Liver (tissue), 9 donors: ENCODE data around the gene TRIM23. TPM values are rescaled to one million over a fixed set of nuclear protein-coding genes. Genes with fewer than 3 reads are reported as not detected.
"Not testable (repeated sequence)": the region's sequence is repeated elsewhere in the genome, so short reads cannot be mapped to it uniquely, and the experiment has no call there.

ENCODE experiments used
- DNase-seq: peaks from one replicate; pipeline ENCODE4 v3.0.0-alpha.2; 2017; ENCODE audit warnings: low spot score
- H3K27ac ChIP-seq, 2 donors: one replicate each; pipeline ENCODE4 v1.7.0; 2013; ENCODE audit warnings: inconsistent platforms in 2 of 2, low read length in 2 of 2, control low read depth in 1 of 2, low read depth in 1 of 2, mild to moderate bottlenecking in 1 of 2
- H3K27me3 ChIP-seq, 4 donors: one replicate each; pipeline versions ENCODE4 v1.6.1 to v1.7.0; 2013; ENCODE audit warnings: low read length in 3 of 4, inconsistent platforms in 1 of 4, mild to moderate bottlenecking in 1 of 4, moderate library complexity in 1 of 4; ENCODE audit not compliant: control insufficient read depth in 4 of 4, insufficient read depth in 4 of 4
- H3K36me3 ChIP-seq, 4 donors: one replicate each; pipeline versions ENCODE4 v1.6.1 to v1.7.0; 2013; ENCODE audit warnings: low read length in 3 of 4, mild to moderate bottlenecking in 3 of 4, low read depth in 1 of 4, moderate library complexity in 1 of 4; ENCODE audit not compliant: control insufficient read depth in 4 of 4, insufficient read depth in 3 of 4
- H3K4me1 ChIP-seq, 4 donors: one replicate each; pipeline versions ENCODE4 v1.6.1 to v1.7.0; 2013; ENCODE audit warnings: low read length in 3 of 4, mild to moderate bottlenecking in 3 of 4, moderate library complexity in 1 of 4; ENCODE audit not compliant: control insufficient read depth in 4 of 4, insufficient read depth in 4 of 4
- H3K4me3 ChIP-seq, 3 donors: one replicate each; pipeline versions ENCODE4 v1.6.1 to v1.7.0; 2013; ENCODE audit warnings: low read length in 3 of 3, control low read depth in 1 of 3, low read depth in 1 of 3, mild to moderate bottlenecking in 1 of 3
- H3K9ac ChIP-seq, 2 donors: one replicate each; pipeline ENCODE4 v1.7.0; 2013; ENCODE audit warnings: low read length in 2 of 2, mild to moderate bottlenecking in 2 of 2, moderate library complexity in 2 of 2, control low read depth in 1 of 2, low read depth in 1 of 2
- H3K9me3 ChIP-seq, 4 donors: one replicate each; pipeline versions ENCODE4 v1.6.1 to v1.7.0; 2013; ENCODE audit warnings: low read length in 3 of 4; ENCODE audit not compliant: control insufficient read depth in 4 of 4
- ATF3 ChIP-seq: IDR thresholded peaks from 2 replicates; pipeline ENCODE4 v1.6.1; 2016; ENCODE audit warnings: antibody characterized with exemption
- CTCF ChIP-seq: fragments of 150-350 bp; IDR thresholded peaks from 2 replicates; pipeline ENCODE4 v1.5.1; 2017; ENCODE audit warnings: improper control_type of control experiment, low read depth, low read length; ENCODE audit not compliant: missing input control
- EGR1 ChIP-seq, 2 donors: IDR thresholded peaks; 2 replicates each; pipeline ENCODE4 v1.6.1; 2016 to 2018; ENCODE audit warnings: antibody characterized with exemption in 2 of 2, low read depth in 2 of 2
- FOXA1 ChIP-seq: IDR thresholded peaks from 2 replicates; pipeline ENCODE4 v1.6.1; 2016; ENCODE audit warnings: antibody characterized with exemption
- GABPA ChIP-seq, 2 donors: IDR thresholded peaks in 1 of 2; conservative IDR thresholded peaks in 1 of 2; 2 replicates each; pipeline ENCODE4 v1.6.1; 2016; ENCODE audit warnings: antibody characterized with exemption in 2 of 2, mild to moderate bottlenecking in 1 of 2, moderate library complexity in 1 of 2
- HNF4A ChIP-seq, 2 donors: conservative IDR thresholded peaks; 2 replicates each; pipeline ENCODE4 v1.6.1; 2016; ENCODE audit warnings: antibody characterized with exemption in 2 of 2, mild to moderate bottlenecking in 2 of 2
- JUND ChIP-seq, 2 donors: IDR thresholded peaks; 2 replicates each; pipeline ENCODE4 v1.6.1; 2016; ENCODE audit warnings: antibody characterized with exemption in 2 of 2
- MAX ChIP-seq: IDR thresholded peaks from 2 replicates; pipeline ENCODE4 v1.6.1; 2016; ENCODE audit warnings: antibody characterized with exemption
- NR2F2 ChIP-seq: IDR thresholded peaks from 2 replicates; pipeline ENCODE4 v1.6.1; 2016; ENCODE audit warnings: antibody characterized with exemption
- RAD21 ChIP-seq, 2 donors: IDR thresholded peaks; 2 replicates each; pipeline ENCODE4 v1.6.1; 2016; ENCODE audit warnings: antibody characterized with exemption in 2 of 2, mild to moderate bottlenecking in 2 of 2
- RXRA ChIP-seq, 2 donors: IDR thresholded peaks; 2 replicates each; pipeline ENCODE4 v1.6.1; 2017 to 2018; ENCODE audit warnings: antibody characterized with exemption in 2 of 2, mild to moderate bottlenecking in 1 of 2
- SP1 ChIP-seq: IDR thresholded peaks from 2 replicates; pipeline ENCODE4 v1.6.1; 2018; ENCODE audit warnings: antibody characterized with exemption, mild to moderate bottlenecking
- TAF1 ChIP-seq: conservative IDR thresholded peaks from 2 replicates; pipeline ENCODE4 v1.6.1; 2016; ENCODE audit warnings: antibody characterized with exemption, mild to moderate bottlenecking
- YY1 ChIP-seq: IDR thresholded peaks from 2 replicates; pipeline ENCODE4 v1.6.1; 2016; ENCODE audit warnings: antibody characterized with exemption, mild to moderate bottlenecking
- ZBTB33 ChIP-seq: IDR thresholded peaks from 2 replicates; pipeline ENCODE4 v1.6.1; 2016; ENCODE audit warnings: antibody characterized with exemption
- WGBS: extraction: QIAGEN DNeasy Blood & Tissue Kit; methylation state at CpG from one replicate; pipeline ENCODE4 v1.1.7; 2013; 5-methylcytosine and 5-hydroxymethylcytosine counted together
- polyA plus RNA-seq, 2 donors: library from polyadenylated mRNA; stranded (reverse) in 1 of 2; unstranded in 1 of 2; fragments of 200-250 nt in 1 of 2; fragments of >200 nt in 1 of 2; fragmentation: Nextera tagmentation in 1 of 2; extraction: Ambion mirVana in 1 of 2; gene quantifications; one replicate each; pipeline versions ENCODE4 v1.2.1 to v1.2.3, GENCODE V29; 2013 to 2015
- total RNA-seq, 2 donors: library from RNA; depleted of rRNA; stranded (reverse); fragments of >200 nt; gene quantifications; one replicate each; pipeline ENCODE4 v1.2.3, GENCODE V29; 2014
- donor health status: healthy.
- donor health status: healthy.
- donor health status: healthy.
- donor health status: healthy.
- donor health status: healthy.

TRIM23 gene
- total and polyA plus RNA-seq, 4 donors = 3.1 to 25.0 (median 9.1) TPM

GRCh38 chr5:65624571-65625555 is 730 bp upstream of the TRIM23 start, which contains the start of the genes SHLD3 and TRAPPC13:
Gene SHLD3, plus strand, starts transcription at chr5:65625027. Its CDS starts 4,561 bp downstream, at chr5:65629588.
Gene TRAPPC13, plus strand, starts transcription at chr5:65625027. Its CDS starts 34 bp downstream, at chr5:65625061.
- H3K36me3 ChIP-seq = peaks cover 0 to 7% (median 2%) of the 10 kb centered on the region in 4 donors
- H3K4me3 ChIP-seq = peak within 1 kb of the TSS; percentile 75 to 99 (median 99)
- TF ChIP-seq HNF4A (conservative IDR thresholded peaks at IDR 0.05) = peak in 1 of 2 donors; percentile 35
- peak in 1 of 2 donors; percentile 34 for TF ChIP-seq RXRA (IDR thresholded peaks at IDR 0.05)
- TF ChIP-seq YY1 = peak; percentile 96
- TF ChIP-seq ATF3 = no peak
- TF ChIP-seq JUND (IDR thresholded peaks at IDR 0.05) = peak in 1 of 2 donors; percentile 23
- TF ChIP-seq CTCF = peak; percentile 1
- peak in 1 of 2 donors; percentile 28 for TF ChIP-seq EGR1 (IDR thresholded peaks at IDR 0.05; ENCODE audit: low read depth in 2 of 2)
- peak; percentile 87 to 93 for TF ChIP-seq GABPA (IDR thresholded peaks at IDR 0.05 in 1 of 2, conservative IDR thresholded peaks at IDR 0.05 in 1 of 2)
- TF ChIP-seq SP1 = no peak
- no peak for TF ChIP-seq FOXA1
- peak; percentile 95 for TF ChIP-seq NR2F2
- TF ChIP-seq MAX = peak; percentile 54
- peak; percentile 91 for TF ChIP-seq ZBTB33
- no peak for TF ChIP-seq TAF1
- peak within 1 kb of the TSS; percentile 90 to 97 for H3K9ac ChIP-seq
- H3K27me3 ChIP-seq = no peaks in the 10 kb centered on the region
- no peaks in the 10 kb centered on the region for H3K9me3 ChIP-seq
- peak within 1 kb of the TSS; percentile 88 to 92 for H3K27ac ChIP-seq
- WGBS = under 1% methylated on average over 36 of the region's 36 CpGs
- peak; percentile 78 for DNase-seq
- peaks cover 9 to 29% (median 23%) of the 10 kb centered on the region in 4 donors for H3K4me1 ChIP-seq

GRCh38 chr5:65623482-65623881 is 651 bp downstream of the TRIM23 start:
- peaks cover 9 to 33% (median 23%) of the 10 kb centered on the region in 4 donors for H3K4me1 ChIP-seq
- WGBS = 3% methylated on average over 9 of the region's 9 CpGs

GRCh38 chr5:65621961-65622360 is 2.2 kb downstream of the TRIM23 start:
- not testable (repeated sequence) for H3K36me3 ChIP-seq, H3K27me3 ChIP-seq, H3K27ac ChIP-seq, H3K9me3 ChIP-seq, H3K4me3 ChIP-seq, DNase-seq, H3K9ac ChIP-seq
- H3K4me1 ChIP-seq = peaks cover 9 to 33% (median 22%) of the 10 kb centered on the region in 4 donors
- 94% methylated on average over 4 of the region's 4 CpGs for WGBS

More at GRCh38 chr5:65623482-65623881, 651 bp downstream of the TRIM23 start:
- no peak for DNase-seq
- no peak overlapping the region for H3K27ac ChIP-seq
- H3K4me3 ChIP-seq = peak overlapping the region; percentile 75 to 99 (median 99)
- no peaks in the 10 kb centered on the region for H3K9me3 ChIP-seq
- peak overlapping the region; percentile 74 to 87 for H3K9ac ChIP-seq
- no peaks in the 10 kb centered on the region for H3K36me3 ChIP-seq
- TF ChIP-seq MAX (no peak), EGR1 (IDR thresholded peaks at IDR 0.05; ENCODE audit: low read depth in 2 of 2) (no peak), SP1 (no peak), JUND (IDR thresholded peaks at IDR 0.05) (no peak), ATF3 (no peak), RAD21 (IDR thresholded peaks at IDR 0.05) (no peak)
- H3K27me3 ChIP-seq = no peaks in the 10 kb centered on the region
